ENCODE results near the gene KCNH3. TPM values are rescaled to one million over a fixed set of nuclear protein-coding genes. Genes with fewer than 3 reads are reported as not detected.

KCNH3 gene
- total RNA-seq, 1 experiment from 2014 or later: not detected

DNA sequence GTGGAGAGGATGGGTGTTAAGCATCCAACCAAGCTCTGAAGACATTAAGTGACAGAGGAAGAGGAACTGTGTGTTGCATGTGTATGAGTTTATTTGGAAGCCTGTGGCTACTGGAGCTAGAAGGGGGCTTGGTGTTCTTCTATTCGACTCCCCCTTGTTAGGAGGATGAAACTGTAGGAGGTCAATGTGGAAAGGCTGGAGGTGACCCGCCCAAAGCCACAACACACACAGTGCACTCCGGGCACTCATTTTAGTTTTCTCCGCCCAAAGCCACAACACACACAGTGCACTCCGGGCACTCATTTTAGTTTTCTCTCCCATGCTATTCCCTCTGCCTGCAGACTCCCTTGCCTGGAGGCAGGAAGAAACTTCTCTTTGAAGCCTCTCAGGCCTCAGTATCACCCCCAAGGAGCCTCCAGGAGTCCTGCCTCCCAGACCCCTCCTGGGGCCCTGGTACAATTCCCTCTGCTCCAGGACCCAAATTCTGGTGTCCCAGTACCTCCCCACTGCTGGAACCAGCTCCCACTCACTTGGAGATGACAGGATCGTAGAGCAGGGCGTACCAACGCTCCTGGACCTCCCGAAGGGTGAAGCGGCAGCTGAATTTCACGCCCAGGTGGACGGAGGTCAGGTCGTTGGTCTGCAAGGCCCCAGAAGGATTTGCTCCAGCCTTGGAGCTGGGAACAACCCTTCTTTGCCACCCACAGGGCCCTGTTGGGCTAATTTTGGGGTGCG lies 25.3 kb downstream of the KCNH3 start:
- H3K9me3 ChIP-seq: no peaks in the 10 kb centered on the region
- peaks cover 38% of the 10 kb centered on the region for H3K36me3 ChIP-seq
- no peak for DNase-seq
- H3K4me3 ChIP-seq: no peak overlapping the region
- H3K27me3 ChIP-seq: no peaks in the 10 kb centered on the region

DNA sequence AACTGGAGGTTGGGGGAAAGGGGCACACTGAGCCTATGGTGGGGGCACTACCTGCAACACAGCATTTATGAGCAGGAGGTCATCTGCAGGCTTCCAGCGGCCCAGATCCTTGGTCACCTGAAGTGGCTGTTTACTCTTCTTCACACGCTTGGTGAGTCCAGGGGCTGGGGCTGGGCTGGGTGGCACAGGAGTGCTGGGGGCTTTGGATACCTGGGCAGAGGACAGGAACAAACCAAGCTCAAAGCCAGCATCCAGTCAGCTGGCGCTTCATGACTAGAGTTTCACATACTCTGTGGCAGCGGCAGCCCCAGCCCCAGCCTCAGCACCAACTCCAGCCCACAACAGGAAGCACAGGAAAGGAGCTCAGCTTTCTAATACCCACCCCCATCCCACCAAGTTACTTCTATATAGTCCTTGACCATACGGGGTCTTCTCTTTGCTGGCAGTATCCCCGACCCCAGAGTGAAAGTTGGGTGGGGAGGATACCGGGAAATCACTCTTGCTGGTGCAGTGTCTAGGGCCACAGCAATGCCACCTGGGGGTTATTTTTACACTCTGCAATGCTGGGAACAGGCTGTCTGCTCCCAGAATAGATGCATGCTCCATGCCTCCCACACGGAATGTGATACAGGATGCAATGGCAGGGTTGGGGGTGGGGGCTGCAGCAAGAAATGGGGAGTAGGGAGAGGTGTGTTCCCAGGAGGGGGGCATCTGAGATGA lies 26.0 kb downstream of the KCNH3 start:
- H3K36me3 ChIP-seq: peaks cover 38% of the 10 kb centered on the region
- H3K9me3 ChIP-seq: no peaks in the 10 kb centered on the region
- DNase-seq: no peak
- H3K27me3 ChIP-seq: no peaks in the 10 kb centered on the region
- no peak overlapping the region for H3K4me3 ChIP-seq

DNA sequence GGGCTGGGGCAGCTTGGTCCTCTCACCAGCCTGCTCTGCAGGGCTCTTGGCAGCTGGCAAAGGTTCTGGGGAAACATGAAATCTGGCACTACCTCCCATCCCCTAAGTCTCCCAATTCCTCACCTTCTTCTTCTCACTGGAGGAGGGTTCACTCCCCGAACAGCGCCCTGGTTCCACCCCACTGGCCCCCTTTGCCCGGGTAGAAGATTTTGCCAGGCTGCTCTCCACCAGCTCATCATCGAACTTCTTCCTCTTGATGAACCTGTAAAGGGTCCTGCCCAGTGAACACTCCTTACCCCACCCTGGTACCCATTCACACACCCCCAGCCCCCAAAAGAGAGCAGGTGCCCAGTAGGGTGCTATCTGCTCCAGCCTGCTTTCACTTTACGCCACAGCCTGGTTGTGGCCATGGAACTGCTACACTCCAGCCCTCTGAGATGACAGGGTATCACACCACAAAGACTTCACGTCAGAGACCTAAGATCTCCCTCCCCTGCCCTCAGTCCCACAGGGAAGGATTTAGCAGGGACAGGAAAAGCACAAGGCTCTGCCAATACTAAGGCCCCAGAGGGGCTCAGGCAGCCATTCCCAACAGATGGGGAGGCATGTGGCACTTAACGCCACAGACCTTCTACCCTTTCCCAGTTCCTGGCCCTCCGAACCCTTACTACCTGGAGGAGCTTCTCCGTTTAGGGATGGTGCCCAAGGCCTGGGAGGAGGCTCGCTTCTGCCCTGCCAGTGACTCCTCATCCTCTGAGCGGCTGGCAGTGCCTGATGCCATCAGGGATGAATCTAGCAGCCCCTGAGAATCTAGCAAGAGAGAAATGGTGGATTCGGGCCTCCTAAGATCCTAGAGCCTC lies 26.8 kb downstream of the KCNH3 start:
- Histone ChIP-seq H3K36me3 (peaks cover 32% of the 10 kb centered on the region), H3K4me3 (no peak overlapping the region), H3K9me3 (no peaks in the 10 kb centered on the region), H3K27me3 (no peaks in the 10 kb centered on the region)
- no peak for DNase-seq

DNA sequence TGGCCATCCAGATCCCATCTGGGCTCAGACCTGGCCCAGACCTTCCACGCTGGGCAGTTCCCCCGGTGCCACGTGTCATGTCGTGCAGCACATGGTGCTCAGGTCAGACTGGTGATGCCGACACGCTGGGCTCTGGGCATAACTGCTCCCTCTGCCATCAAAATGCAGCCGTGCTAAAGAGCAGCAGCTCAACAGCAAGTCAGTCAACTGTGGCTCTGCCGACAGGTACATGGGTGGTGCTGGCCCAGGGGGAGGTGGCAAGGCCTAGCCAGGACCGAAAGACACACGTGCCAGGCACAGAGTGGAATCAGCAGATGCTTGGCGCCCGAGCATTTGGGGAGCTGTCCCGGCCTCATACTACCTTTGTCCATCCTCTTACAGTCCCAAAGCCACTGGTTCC lies 27.5 kb downstream of the KCNH3 start:
- no peak for DNase-seq
- H3K4me3 ChIP-seq: no peak overlapping the region
- H3K36me3 ChIP-seq: peaks cover 31% of the 10 kb centered on the region

DNA sequence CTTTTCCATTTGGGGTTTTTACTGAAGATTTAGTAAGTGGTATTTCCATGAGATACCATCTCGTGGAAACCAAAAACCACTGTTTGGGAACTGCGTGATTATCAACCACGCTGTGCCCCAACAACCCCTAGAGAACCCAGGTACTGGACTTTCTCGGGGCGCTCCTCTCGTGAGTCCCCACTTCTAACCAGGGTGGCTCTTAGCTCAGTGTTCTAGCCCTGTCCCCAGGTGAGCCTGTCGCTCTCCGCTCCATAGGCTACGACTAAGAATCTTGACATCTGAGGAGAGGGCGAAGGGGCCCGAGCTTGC lies 28.4 kb downstream of the KCNH3 start:
- Histone ChIP-seq H3K27me3 (no peaks in the 10 kb centered on the region), H3K36me3 (peaks cover 24% of the 10 kb centered on the region), H3K9me3 (no peaks in the 10 kb centered on the region), H3K4me3 (peak overlapping the region; percentile 92)
- DNase-seq: no peak

More for the DNA sequence above, 27.5 kb downstream of the KCNH3 start:
- no peaks in the 10 kb centered on the region for H3K27me3 ChIP-seq
- no peaks in the 10 kb centered on the region for H3K9me3 ChIP-seq

DNA sequence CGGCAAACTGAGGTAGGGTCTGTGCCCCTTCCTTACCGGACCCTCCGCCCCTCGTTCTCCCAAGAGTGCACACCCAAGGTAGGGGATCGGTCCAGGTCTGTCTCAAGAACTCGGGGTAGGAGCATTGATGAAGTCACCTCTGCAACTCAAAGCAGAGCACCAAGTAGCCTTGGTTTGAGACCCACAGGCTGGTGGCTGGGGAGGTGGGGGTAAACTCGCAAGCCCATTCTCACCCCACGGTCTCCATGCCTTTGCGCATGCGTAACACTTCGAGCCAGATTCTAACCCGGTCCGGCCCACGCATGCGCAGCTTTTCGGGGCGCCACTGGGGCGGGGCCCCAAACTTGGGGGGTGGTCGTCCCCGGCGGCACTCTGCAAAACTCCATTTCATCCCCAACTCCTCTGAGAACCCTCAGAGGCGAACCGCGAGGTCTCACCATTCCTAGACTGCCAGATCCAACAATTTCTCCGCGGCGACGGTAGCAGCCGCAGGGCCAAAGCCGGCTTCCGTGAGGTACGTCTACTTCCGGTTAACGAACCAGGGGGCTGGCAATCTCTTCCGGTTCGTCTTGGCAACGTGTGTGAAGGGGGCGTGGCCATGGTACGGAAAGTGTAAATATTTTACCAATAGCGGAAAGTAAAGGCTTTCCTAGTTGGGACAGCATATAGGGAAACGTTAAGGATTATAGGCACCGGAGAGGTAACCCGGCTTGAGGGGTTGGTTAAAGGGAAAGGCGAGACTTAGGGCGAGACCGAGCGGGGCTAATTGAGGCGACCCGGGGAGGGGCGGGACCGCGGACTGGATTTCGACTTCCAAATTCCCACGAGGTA lies 29.0 kb downstream of the KCNH3 start, which contains the start of gene MCRS1:
Gene MCRS1 (minus strand): TSS at position 532 of the 831 bp plus-strand sequence. CDS start 1,411 bp downstream, outside the sequence.
- peak; percentile 80 for DNase-seq
- peaks cover 18% of the 10 kb centered on the region for H3K36me3 ChIP-seq
- no peaks in the 10 kb centered on the region for H3K9me3 ChIP-seq
- H3K4me3 ChIP-seq: peak within 1 kb of the TSS; percentile 92
- no peaks in the 10 kb centered on the region for H3K27me3 ChIP-seq

DNA sequence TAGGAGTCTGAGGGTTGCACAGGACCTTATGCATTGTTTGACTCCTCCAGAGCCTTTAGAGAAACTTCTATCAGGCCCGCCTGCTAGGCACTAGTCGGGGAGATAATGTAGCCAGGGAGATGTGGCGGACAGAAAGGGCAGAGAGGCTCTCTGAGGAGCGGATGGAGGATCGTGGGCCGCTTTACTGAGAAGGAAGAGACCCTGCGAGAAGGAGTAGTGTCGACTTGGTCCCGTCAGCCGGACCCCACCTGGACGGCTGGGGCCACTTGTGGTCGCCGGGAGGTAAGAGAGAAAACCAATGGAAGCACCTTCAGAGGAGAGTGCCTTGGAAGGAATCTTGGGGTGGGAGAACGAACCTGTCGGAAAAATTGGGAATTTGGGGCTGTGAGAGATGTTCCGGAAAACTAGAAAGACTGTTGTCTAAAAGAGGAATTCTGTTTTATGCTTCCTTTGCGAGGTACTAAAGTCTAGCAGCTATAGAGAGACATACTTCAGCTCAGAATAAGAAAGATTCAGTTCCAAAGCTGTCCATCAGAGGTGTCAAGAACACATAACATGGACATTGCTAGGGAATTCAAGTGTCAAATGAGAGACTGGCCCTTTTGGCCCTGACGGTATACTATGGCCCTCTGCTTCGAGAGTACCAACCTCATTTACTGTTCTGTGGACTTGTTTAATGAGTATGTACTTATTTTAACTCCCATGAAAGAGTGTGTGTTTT lies 29.8 kb downstream of the KCNH3 start:
- peak overlapping the region; percentile 92 for H3K4me3 ChIP-seq
- no peak for DNase-seq
- H3K9me3 ChIP-seq: no peaks in the 10 kb centered on the region
- H3K27me3 ChIP-seq: no peaks in the 10 kb centered on the region
- H3K36me3 ChIP-seq: peaks cover 16% of the 10 kb centered on the region

DNA sequence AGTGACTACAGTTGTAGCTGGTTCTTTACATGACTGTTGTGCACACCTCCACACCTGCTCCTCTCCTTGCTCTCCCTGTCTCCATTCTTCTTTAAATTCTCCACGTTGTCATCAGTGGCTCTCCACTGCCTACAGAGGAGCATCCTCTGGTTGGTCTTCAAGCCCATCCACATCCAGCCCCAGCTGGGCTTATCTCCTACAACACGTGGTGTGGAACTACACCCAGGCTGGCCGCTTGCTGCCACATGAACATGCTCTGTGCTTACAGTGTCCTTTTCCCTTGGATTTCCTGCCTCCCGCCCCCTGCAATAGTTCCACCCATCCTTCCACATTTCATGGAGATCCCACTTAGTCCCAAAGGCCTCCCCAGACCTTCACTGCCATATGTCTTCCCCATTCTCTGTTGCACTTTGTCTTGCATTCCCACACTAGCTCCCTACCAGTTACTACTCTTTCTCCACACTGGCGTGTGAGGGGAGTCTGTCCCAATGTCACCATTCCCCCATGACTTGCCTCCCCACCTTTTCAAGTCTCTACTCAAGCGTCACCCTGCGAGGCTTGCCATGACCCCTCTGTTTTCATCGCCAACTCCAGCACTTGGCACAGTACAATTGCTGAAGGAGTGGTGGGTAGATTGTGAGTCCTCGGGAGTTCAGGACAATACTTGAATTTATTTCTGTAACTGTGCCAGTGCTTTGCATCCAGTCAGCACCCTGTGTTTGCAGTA lies 38.9 kb downstream of the KCNH3 start:
- no peaks in the 10 kb centered on the region for H3K36me3 ChIP-seq
- H3K4me3 ChIP-seq: no peak overlapping the region
- DNase-seq: no peak
- H3K9me3 ChIP-seq: no peaks in the 10 kb centered on the region
- H3K27me3 ChIP-seq: no peaks in the 10 kb centered on the region

DNA sequence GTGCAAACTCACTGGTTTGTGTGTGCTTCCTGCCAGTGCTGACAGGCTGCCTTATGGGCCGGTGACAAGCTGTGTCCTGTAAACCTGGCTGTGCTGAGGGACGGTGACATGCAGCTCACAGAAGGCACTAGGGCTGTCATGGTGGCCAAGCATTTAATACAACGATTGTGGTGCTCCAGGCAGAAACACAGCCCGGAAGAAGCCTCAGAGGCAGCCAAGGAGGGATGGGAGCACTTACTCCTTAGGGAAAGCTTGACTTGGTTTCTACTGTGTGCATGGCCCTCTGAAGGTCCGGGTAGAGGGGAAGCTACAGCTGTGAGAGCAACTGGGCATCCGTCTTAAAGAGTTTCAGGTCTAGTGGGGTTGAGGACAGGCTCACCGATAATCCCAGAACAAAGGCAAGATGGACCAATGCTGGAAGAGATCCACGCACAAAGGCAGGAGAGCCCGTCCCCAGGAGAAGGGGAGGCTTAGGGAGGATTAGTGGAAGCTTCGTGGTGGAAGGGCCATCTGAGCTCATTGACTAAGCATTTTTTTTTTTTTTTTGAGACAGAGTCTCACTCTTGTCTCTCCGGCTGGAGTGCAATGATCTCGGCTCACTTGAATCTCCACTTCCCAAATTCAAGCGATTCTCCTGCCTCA lies 39.8 kb downstream of the KCNH3 start:
- DNase-seq: no peak
- Histone ChIP-seq H3K27me3 (no peaks in the 10 kb centered on the region), H3K4me3 (no peak overlapping the region), H3K36me3 (no peaks in the 10 kb centered on the region; the same call in 1 of the 2 replicates), H3K9me3 (no peaks in the 10 kb centered on the region)

DNA sequence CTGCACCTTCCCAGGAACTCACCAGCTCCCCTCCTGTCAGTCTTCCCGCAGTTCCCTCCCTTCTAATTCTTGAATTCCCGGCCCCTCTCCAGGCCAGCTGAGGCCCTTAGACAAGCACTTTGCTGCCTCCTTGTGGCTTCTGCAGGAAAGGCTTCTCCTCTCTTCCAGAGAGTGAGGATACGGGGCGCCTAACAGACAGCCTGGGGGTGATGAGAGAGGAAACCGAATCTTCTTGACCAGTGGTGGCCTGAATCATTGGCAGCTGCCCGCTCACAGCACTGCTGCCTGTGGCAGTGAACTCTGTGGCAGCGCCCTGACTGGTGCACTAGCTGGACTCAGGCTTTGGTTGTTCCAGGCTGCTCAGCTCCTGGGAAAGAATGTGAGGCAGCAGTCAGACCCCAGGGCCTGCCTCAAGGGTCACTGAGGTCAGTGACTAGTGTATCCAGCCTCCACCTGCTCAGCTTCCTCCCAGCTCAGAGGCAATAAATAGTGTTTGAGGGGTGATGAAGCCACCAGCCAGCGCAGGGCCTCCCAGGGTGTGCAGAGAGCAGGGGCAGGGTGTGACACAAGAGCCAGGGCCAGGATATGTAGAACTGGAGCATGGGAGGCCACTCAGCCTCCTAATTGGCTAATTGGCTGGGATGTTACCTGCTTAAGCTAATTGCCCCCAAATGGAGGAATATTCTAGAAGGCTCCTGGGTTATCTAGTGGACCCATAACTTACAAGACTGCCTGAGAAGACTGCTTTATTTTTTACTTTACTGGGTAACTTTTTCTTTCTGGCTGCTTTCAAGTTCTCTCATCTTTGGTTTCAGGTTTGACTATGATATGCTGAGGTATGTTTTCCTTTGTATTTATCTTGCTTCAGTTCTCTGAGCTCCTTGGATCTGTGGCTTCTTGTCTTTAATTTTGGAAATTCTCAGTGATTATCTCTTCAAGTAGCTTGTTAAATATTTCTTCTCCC lies 42.0 kb downstream of the KCNH3 start:
- Histone ChIP-seq H3K9me3 (no peaks in the 10 kb centered on the region), H3K36me3 (no peaks in the 10 kb centered on the region; the same call in 1 of the 2 replicates), H3K4me3 (no peak overlapping the region), H3K27me3 (no peaks in the 10 kb centered on the region)
- peak; percentile 61 for DNase-seq

DNA sequence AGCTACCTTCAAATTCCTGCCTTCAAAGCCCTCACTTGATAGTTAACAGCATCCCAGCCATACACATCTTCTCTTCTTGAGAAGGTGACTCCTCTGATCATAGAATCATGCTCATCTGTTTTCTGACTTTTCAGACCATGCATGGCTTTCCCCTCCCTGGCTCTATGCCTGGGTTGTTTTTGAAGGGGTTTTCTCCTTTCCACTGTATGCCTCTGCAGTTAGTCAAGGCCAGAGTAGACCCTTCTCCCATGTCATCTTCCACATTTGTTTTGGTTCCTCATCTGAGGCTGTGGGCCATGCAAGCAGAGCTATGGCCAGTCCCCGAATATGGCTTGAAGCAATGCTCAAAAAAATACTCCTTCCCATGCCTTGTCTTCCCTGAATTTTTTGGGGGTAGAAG lies 43.4 kb downstream of the KCNH3 start:
- DNase-seq: no peak
- H3K27me3 ChIP-seq: no peaks in the 10 kb centered on the region
- H3K36me3 ChIP-seq: no peaks in the 10 kb centered on the region; the same call in 1 of the 2 replicates
- no peaks in the 10 kb centered on the region for H3K9me3 ChIP-seq
- H3K4me3 ChIP-seq: no peak overlapping the region

DNA sequence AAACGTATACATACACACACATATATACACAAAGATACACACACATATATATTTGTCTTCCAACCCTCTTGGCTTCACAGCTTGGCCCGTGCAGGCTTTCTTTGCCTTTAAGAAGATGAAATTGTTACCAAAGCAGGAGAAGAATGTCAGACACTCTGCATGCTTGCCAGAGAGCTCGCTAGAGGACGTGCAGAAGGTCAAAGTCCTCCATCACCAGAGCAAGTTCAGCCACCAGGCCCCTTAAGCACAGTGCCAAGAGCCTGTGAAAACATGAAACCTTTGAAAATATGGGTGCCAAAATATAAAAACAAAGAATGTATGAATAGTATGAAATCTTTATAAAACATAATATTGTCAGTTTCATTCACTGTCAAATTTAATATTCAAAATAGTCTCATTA lies 44.0 kb downstream of the KCNH3 start:
- no peak for DNase-seq
- Histone ChIP-seq H3K9me3 (no peaks in the 10 kb centered on the region), H3K4me3 (no peak overlapping the region), H3K27me3 (no peaks in the 10 kb centered on the region), H3K36me3 (no peaks in the 10 kb centered on the region; the same call in 1 of the 2 replicates)

DNA sequence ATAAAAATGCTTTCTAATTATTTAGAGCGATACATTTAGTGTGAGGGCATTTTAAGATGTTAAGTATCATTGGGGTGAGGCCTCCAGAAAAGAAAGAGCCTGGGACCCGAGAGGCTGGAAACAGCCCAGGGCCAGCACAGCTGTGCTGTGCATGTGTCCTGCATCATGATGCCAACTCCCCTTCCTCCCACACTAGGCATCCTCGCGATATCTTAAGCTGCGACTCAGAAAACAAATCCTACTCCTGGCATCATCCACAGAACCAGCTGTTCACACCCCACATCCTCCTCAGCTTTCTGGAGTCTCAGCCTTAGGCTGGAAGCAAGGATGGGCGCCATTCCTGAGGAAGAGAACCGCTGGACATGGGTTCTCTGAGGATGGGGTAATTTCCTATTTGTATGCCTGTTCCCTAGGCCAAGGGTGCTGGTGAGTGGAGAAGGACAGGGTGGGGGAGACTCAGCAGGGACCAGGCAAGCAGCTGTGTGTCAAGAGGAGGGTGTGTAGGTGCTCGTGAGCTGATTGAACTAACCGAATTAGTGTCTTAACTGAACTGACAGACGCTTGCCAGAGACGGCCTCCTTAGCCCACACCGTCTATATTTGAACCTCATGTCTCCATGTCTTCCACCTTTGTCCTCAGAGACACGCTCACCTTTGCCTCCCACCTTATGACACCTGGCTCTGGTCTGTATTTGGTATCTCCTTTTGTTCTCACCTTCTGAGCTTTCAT lies 44.7 kb downstream of the KCNH3 start:
- Histone ChIP-seq H3K9me3 (no peaks in the 10 kb centered on the region), H3K4me3 (no peak overlapping the region), H3K27me3 (no peaks in the 10 kb centered on the region), H3K36me3 (no peaks in the 10 kb centered on the region; the same call in 1 of the 2 replicates)
- peak; percentile 41 for DNase-seq
